ENCODE measurements around the gene CDK11A.
"Not testable (repeated sequence)": the region's sequence is repeated elsewhere in the genome, so short reads cannot be mapped to it uniquely, and the experiment has no call there.

The CDK11A gene

GRCh38 chr1:1662830-1663560 is 61.2 kb downstream of the CDK11A start:
- not testable (repeated sequence) for DNase-seq (ENCODE audit: low read depth)

- DNase-seq (ENCODE audit: low read depth), result peak; percentile 38
These were observed 61.8 kb downstream of the CDK11A start for GRCh38 chr1:1662392-1662791.

- DNase-seq (ENCODE audit: low read depth), result peak; percentile 91
These were observed 65.3 kb downstream of the CDK11A start, which contains the start of gene CDK11B for GRCh38 chr1:1658583-1659549. CDK11B (minus strand) TSS chr1:1659004; CDS start chr1:1657485, 1,519 bp downstream.

Data from stromal cell of bone marrow (primary cell).